HEK293 (cell line): ENCODE data around the gene CYP26B1.

Experiments used
- REST ChIP-seq: fragments of 450-650 bp; formaldehyde crosslinking; IDR thresholded peaks from 2 replicates; pipeline ENCODE4 v1.5.1; 2016; ENCODE audit warnings: missing biosample characterization, missing genetic modification characterization
- ZNF76 ChIP-seq: fragments of 450-650 bp; formaldehyde crosslinking; IDR thresholded peaks from 2 replicates; pipeline ENCODE4; 2016; ENCODE audit warnings: low read depth, missing biosample characterization, missing genetic modification characterization, borderline replicate concordance

- no peak for TF ChIP-seq REST (tag by site-specific recombination)
- TF ChIP-seq ZNF76 (tag by site-specific recombination): no peak
Measured at GRCh38 chr2:72139471-72139873, 8.2 kb downstream of the CYP26B1 start.
